K562 (cell line): ENCODE data around the gene SDSL. TPM values are rescaled to one million over a fixed set of nuclear protein-coding genes. Genes with fewer than 3 reads are reported as not detected.

Experiments
- ATAC-seq: fragments of 200-7000 bp; cut with Tn5 transposase; 3 replicates; pipeline ENCODE4 v1.9.1; 2020; ENCODE audit warnings: moderate library complexity
- BruUV-seq: library from RNA; stranded (reverse); fragments of 400-500 nt; replicated peaks from 2 replicates; lab custom pipeline; 2021; lab: Mats Ljungman, UMichigan
- CTCF ChIA-PET: fragments of 300-600 bp; formaldehyde crosslinking; extraction: SDS; loops from one replicate; lab custom pipeline; 2021; ENCODE audit warnings: low intra/inter-chr PET ratio; lab: Yijun Ruan, JAX
- POLR2A ChIA-PET: fragments of 300-600, 350-650 bp; sonication (Branson Sonifier 250); formaldehyde crosslinking; extraction: SDS; loops from one replicate; lab custom pipeline; 2021; ENCODE audit warnings: antibody characterized with exemption, inconsistent platforms; lab: Yijun Ruan, JAX
- DNase-seq, 4 experiments: peaks; one replicate each; pipeline versions ENCODE4 v3.0.0 to v3.0.0-alpha.2; 2011 to 2018; ENCODE audit warnings: low spot score in 3 of 4, mixed read lengths in 3 of 4; ENCODE audit errors: extremely low read depth in 1 of 4
- FAIRE-seq: peaks from 2 replicates; lab custom pipeline; 2011; peaks lifted over from hg19 to GRCh38; lab: Jason Lieb, UNC
- H2AFZ ChIP-seq: 2 replicates; pipeline ENCODE4 v1.6.0; 2011; ENCODE audit warnings: low read depth, low read length, control low read depth, inconsistent platforms
- H3K27ac ChIP-seq: fragments of 200-600 bp; 3 replicates; pipeline ENCODE4 v1.8.0; 2011; ENCODE audit warnings: low read depth, mild to moderate bottlenecking, control low read depth, inconsistent platforms, low read length, moderate library complexity, mixed read lengths; ENCODE audit errors: extremely low read depth
- H3K27me3 ChIP-seq, 2 experiments: fragments of 300-600 bp in 1 of 2; 2 replicates in 1 of 2; 3 replicates in 1 of 2; pipeline versions ENCODE4 v1.6.0 to v1.8.0; 2011; ENCODE audit warnings: inconsistent platforms in 2 of 2, low read length in 2 of 2, mild to moderate bottlenecking in 1 of 2, mixed read lengths in 1 of 2, moderate library complexity in 1 of 2; ENCODE audit not compliant: control insufficient read depth in 2 of 2, insufficient read depth in 2 of 2
- H3K36me3 ChIP-seq: fragments of 300-600 bp; 3 replicates; pipeline ENCODE4 v1.8.0; 2011; ENCODE audit warnings: mild to moderate bottlenecking, low read length, inconsistent platforms; ENCODE audit not compliant: control insufficient read depth, insufficient read depth
- H3K4me1 ChIP-seq, 2 experiments: fragments of 200-600 bp in 1 of 2; replicated peaks in 1 of 2; 2 replicates in 1 of 2; 3 replicates in 1 of 2; pipeline versions ENCODE4 v1.5.1 to v1.8.0; 2011; ENCODE audit warnings: inconsistent platforms in 2 of 2, low read length in 2 of 2, mild to moderate bottlenecking in 1 of 2, mixed read lengths in 1 of 2, moderate library complexity in 1 of 2; ENCODE audit not compliant: control insufficient read depth in 2 of 2, insufficient read depth in 2 of 2
- H3K4me2 ChIP-seq: 2 replicates; pipeline ENCODE4 v1.6.1; 2011; ENCODE audit warnings: low read length, control low read depth, inconsistent platforms, mixed read lengths; ENCODE audit not compliant: insufficient read depth
- H3K4me3 ChIP-seq: fragments of 200-600 bp; sonication (generic), shearing (Covaris generic); 2 replicates; pipeline ENCODE4 v1.5.1; 2016; ENCODE audit warnings: control low read depth, inconsistent platforms
- H3K79me2 ChIP-seq: fragments of 200-600 bp; 3 replicates; pipeline ENCODE4 v1.8.0; 2011; ENCODE audit warnings: low read length, inconsistent platforms; ENCODE audit not compliant: control insufficient read depth, insufficient read depth
- H3K9ac ChIP-seq, 2 experiments: 2 replicates each; pipeline versions ENCODE4 v1.6.0 to v1.6.1; 2011; ENCODE audit warnings: low read depth in 2 of 2, low read length in 2 of 2, control low read depth in 1 of 2, inconsistent platforms in 1 of 2, mild to moderate bottlenecking in 1 of 2, mixed read lengths in 1 of 2; ENCODE audit not compliant: insufficient read depth in 1 of 2
- H3K9me1 ChIP-seq: one replicate; pipeline ENCODE4 v1.6.0; 2011; ENCODE audit warnings: inconsistent platforms, mild to moderate bottlenecking, low read length, moderate library complexity; ENCODE audit not compliant: control insufficient read depth, insufficient read depth
- H3K9me3 ChIP-seq: replicated peaks from 2 replicates; pipeline ENCODE4 v1.5.1; 2011; ENCODE audit warnings: low read depth, low read length, inconsistent platforms; ENCODE audit not compliant: control insufficient read depth, insufficient read depth
- H4K20me1 ChIP-seq: replicated peaks from 2 replicates; pipeline ENCODE4 v1.6.1; 2011; ENCODE audit warnings: low read length, inconsistent platforms, mixed read lengths; ENCODE audit not compliant: control insufficient read depth, insufficient read depth
- BCOR ChIP-seq: fragments of 450-650 bp; IDR thresholded peaks from 2 replicates; pipeline ENCODE4 v1.6.1; 2016
- CAMTA2 ChIP-seq: fragments of 250-450 bp; sonication (Bioruptor Pico); conservative IDR thresholded peaks from 2 replicates; pipeline ENCODE4 v1.5.1; 2022
- CSDE1 ChIP-seq, 2 experiments: fragments of 450-650 bp; IDR thresholded peaks; 2 replicates each; pipeline ENCODE4 v1.6.1; 2016; ENCODE audit warnings: mild to moderate bottlenecking in 1 of 2
- FOXP1 ChIP-seq: sonication (generic); formaldehyde crosslinking; IDR thresholded peaks from 2 replicates; pipeline ENCODE4 v1.8.0; 2022; ENCODE audit warnings: mild to moderate bottlenecking, missing genetic modification reagents
- HDAC1 ChIP-seq, 2 experiments: fragments of 450-650 bp; IDR thresholded peaks; 2 replicates each; pipeline ENCODE4 v1.6.1; 2016 to 2017; ENCODE audit warnings: inconsistent platforms in 1 of 2, mild to moderate bottlenecking in 1 of 2, moderate library complexity in 1 of 2
- HIVEP1 ChIP-seq: fragments of 250-450 bp; sonication (Bioruptor Pico); IDR thresholded peaks from 2 replicates; pipeline ENCODE4 v1.4.0; 2020; ENCODE audit warnings: mild to moderate bottlenecking
- HNRNPH1 ChIP-seq: fragments of 200-400 bp; formaldehyde crosslinking; optimal IDR thresholded peaks from 2 replicates; pipeline ENCODE3; 2017; ENCODE audit warnings: low read depth, mild to moderate bottlenecking, low read length, moderate library complexity
- JUN ChIP-seq, 2 experiments: sonication (generic) in 1 of 2; formaldehyde crosslinking in 1 of 2; IDR thresholded peaks; 2 replicates each; pipeline versions ENCODE4 v1.6.1 to v1.8.0; 2012 to 2022; ENCODE audit warnings: borderline replicate concordance in 2 of 2, mild to moderate bottlenecking in 2 of 2, improper control_type of control experiment in 1 of 2, low read depth in 1 of 2, low read length in 1 of 2, missing genetic modification reagents in 1 of 2
- JUNB ChIP-seq: fragments of 450-650 bp; formaldehyde crosslinking; conservative IDR thresholded peaks from 2 replicates; pipeline ENCODE4 v1.4.0; 2020; ENCODE audit warnings: mild to moderate bottlenecking
- KDM1A ChIP-seq, 2 experiments: fragments of 450-650 bp; IDR thresholded peaks; 2 replicates each; pipeline ENCODE4 v1.6.1; 2016; ENCODE audit warnings: mild to moderate bottlenecking in 2 of 2
- MTF1 ChIP-seq: fragments of 250-450 bp; sonication (Bioruptor Pico); IDR thresholded peaks from 2 replicates; pipeline ENCODE4 v1.9.0; 2021; ENCODE audit warnings: moderate library complexity, mild to moderate bottlenecking, inconsistent platforms, borderline replicate concordance
- NR2C1 ChIP-seq, 2 experiments: fragments of 450-650 bp; IDR thresholded peaks; 2 replicates each; pipeline ENCODE4 v1.6.1; 2017; ENCODE audit warnings: mild to moderate bottlenecking in 2 of 2, antibody characterized with exemption in 1 of 2, inconsistent platforms in 1 of 2, missing compliant biosample characterization in 1 of 2, missing genetic modification characterization in 1 of 2
- PYGO2 ChIP-seq: fragments of 450-650 bp; IDR thresholded peaks from 2 replicates; pipeline ENCODE4 v1.6.1; 2016; ENCODE audit warnings: mild to moderate bottlenecking, missing genetic modification characterization, moderate library complexity, missing compliant biosample characterization
- RCOR1 ChIP-seq, 2 experiments: IDR thresholded peaks; 2 replicates each; pipeline ENCODE4 v1.6.1; 2012; ENCODE audit warnings: low read depth in 2 of 2, low read length in 2 of 2, borderline replicate concordance in 1 of 2, improper control_type of control experiment in 1 of 2
- SMAD4 ChIP-seq: fragments of 250-450 bp; sonication (Bioruptor Pico); conservative IDR thresholded peaks from 2 replicates; pipeline ENCODE4 v1.8.0; 2021; ENCODE audit warnings: inconsistent platforms, mild to moderate bottlenecking, moderate library complexity
- SMARCA5 ChIP-seq: fragments of 450-650 bp; IDR thresholded peaks from 2 replicates; pipeline ENCODE4 v1.6.1; 2016
- SMARCB1 ChIP-seq: IDR thresholded peaks from 2 replicates; pipeline ENCODE4 v1.6.1; 2011; ENCODE audit warnings: improper control_type of control experiment, low read depth; ENCODE audit not compliant: insufficient read length
- SRF ChIP-seq, 2 experiments: fragments of 250-450, 450-650 bp in 1 of 2; sonication (Bioruptor Pico) in 1 of 2; sonication (generic) in 1 of 2; formaldehyde crosslinking; IDR thresholded peaks; 2 replicates each; pipeline versions ENCODE4 v1.5.0 to v1.5.1; 2020 to 2022; ENCODE audit warnings: mild to moderate bottlenecking in 1 of 2, missing genetic modification reagents in 1 of 2
- SRSF3 ChIP-seq: fragments of 200-400 bp; formaldehyde crosslinking; IDR thresholded peaks from 2 replicates; pipeline ENCODE4 v1.6.1; 2016; ENCODE audit warnings: mild to moderate bottlenecking, low read length, moderate library complexity; ENCODE audit not compliant: insufficient read depth
- YY1 ChIP-seq, 3 experiments: IDR thresholded peaks; 2 replicates each; pipeline ENCODE4 v1.6.1; 2011; ENCODE audit warnings: low read length in 2 of 3, mild to moderate bottlenecking in 2 of 3, moderate library complexity in 2 of 3, borderline replicate concordance in 1 of 3, control low read depth in 1 of 3, low read depth in 1 of 3; ENCODE audit not compliant: insufficient read depth in 3 of 3, insufficient replicate concordance in 2 of 3, control insufficient read depth in 1 of 3, insufficient read length in 1 of 3; ENCODE audit errors: extremely low read depth in 1 of 3
- ZBED1 ChIP-seq: IDR thresholded peaks from 2 replicates; pipeline ENCODE4 v1.6.1; 2014
- ZFP36 ChIP-seq: fragments of 150-350 bp; IDR thresholded peaks from 2 replicates; pipeline ENCODE4 v1.6.1; 2018; ENCODE audit warnings: low read length, low read depth; ENCODE audit not compliant: partially characterized antibody
- ZNF263 ChIP-seq: sonication (generic); formaldehyde crosslinking; IDR thresholded peaks from 2 replicates; pipeline ENCODE4 v1.8.0; 2022; ENCODE audit warnings: mild to moderate bottlenecking, missing genetic modification reagents, borderline replicate concordance
- ZNF551 ChIP-seq: fragments of 250-450 bp; sonication (Bioruptor Pico); IDR thresholded peaks from 2 replicates; pipeline ENCODE4 v1.5.0; 2021; ENCODE audit warnings: mild to moderate bottlenecking, moderate library complexity
- ZNF717 ChIP-seq: fragments of 250-450 bp; sonication (Bioruptor Pico); IDR thresholded peaks from 2 replicates; pipeline ENCODE4 v1.5.0; 2021
- ZNF778 ChIP-seq: fragments of 450-650 bp; formaldehyde crosslinking; IDR thresholded peaks from 2 replicates; pipeline ENCODE4 v1.4.0; 2020; ENCODE audit warnings: mild to moderate bottlenecking, moderate library complexity
- WGBS: fragments of 100-300 bp; shearing (Covaris generic); methylation state at CpG from one replicate; pipeline ENCODE4 v1.1.6; 2016; ENCODE audit warnings: low coverage, mixed read lengths; ENCODE audit not compliant: insufficient coverage; ENCODE audit errors: missing lambda C conversion rate; 5-methylcytosine and 5-hydroxymethylcytosine counted together
- in situ Hi-C: fragments of 300-500 bp; cut with MboI; formaldehyde crosslinking; loops from 4 replicates; pipeline ENCODE4 v1.15.0; 2018; ENCODE audit warnings: inconsistent platforms, mixed read lengths
- intact Hi-C: fragments of 100-400 bp; cut with micrococcal nuclease; formaldehyde crosslinking; loops from 2 replicates; pipeline ENCODE4 v1.14.2; 2022
- polyA plus RNA-seq, 8 experiments: library from polyadenylated mRNA; depleted of rRNA in 4 of 8; stranded (reverse) in 5 of 8; unstranded in 3 of 8; fragments of >200 nt; fragmentation: Nextera tagmentation in 2 of 8; fragmentation: Illumina TruSeq in 1 of 8; extraction: Ambion mirVana in 2 of 8; extraction: Trizol in 1 of 8; gene quantifications; 2 replicates each; pipeline versions ENCODE4 v1.2.1 to v1.2.3, GENCODE V29; 2011 to 2014; ENCODE audit warnings: inconsistent platforms in 1 of 8, missing spikeins in 1 of 8
- total RNA-seq, 7 experiments: library from RNA; depleted of rRNA in 6 of 7; stranded (reverse); fragments of >200 nt in 6 of 7; fragmentation: Illumina TruSeq in 2 of 7; extraction: Trizol in 2 of 7; gene quantifications; 2 replicates each; pipeline versions ENCODE4 v1.2.1 to v1.2.3, GENCODE V29; 2011 to 2021; ENCODE audit warnings: low replicate concordance in 1 of 7

Gene SDSL
- total and polyA plus RNA-seq, 9 of the 15 experiments (the other 6 are each of a cell fraction or from before 2014, with no cell fraction given): 0.31 to 11.0 (median 7.4) TPM

- Histone ChIP-seq H3K9me1 (no peaks in the 10 kb centered on the region), H3K4me3 (no peak overlapping the region), H3K4me1 (peaks cover 11 to 17% of the 10 kb centered on the region in 2 experiments), H3K9ac (no peak overlapping the region), H3K4me2 (no peak overlapping the region), H2AFZ (no peak overlapping the region), H4K20me1 (no peaks in the 10 kb centered on the region), H3K27me3 (no peaks in the 10 kb centered on the region), H3K9me3 (no peaks in the 10 kb centered on the region), H3K27ac (no peak overlapping the region), H3K79me2 (no peaks in the 10 kb centered on the region), H3K36me3 (no peaks in the 10 kb centered on the region)
- no peak for FAIRE-seq
- no peak for DNase-seq
- intact Hi-C loops: no loop called here
- no peak for ATAC-seq
- 74% methylated on average over 9 of the region's 9 CpGs for WGBS
- BruUV-seq: no TSS peak
- CTCF ChIA-PET: no interaction called here
- in situ Hi-C loops: loop anchor here (25.0 kb wide), 1 partner anchor 227 kb away; the partner anchor contains the start of genes DDX54 and RITA1
- POLR2A ChIA-PET: interaction anchor here (0.6 to 1.1 kb wide), 5 partner anchors 11 to 211 kb away, joined by 3 to 5 read pairs (median 4); no protein-coding TSS in a partner anchor
- TF ChIP-seq SMAD4 (no peak), SRSF3 (no peak), KDM1A (IDR thresholded peaks at IDR 0.05) (0 out of 4 replicates have a peak, but pooled peaks of 1 of the 2 experiments have one; percentile 17), ZBED1 (no peak), HNRNPH1 (no peak), HDAC1 (IDR thresholded peaks at IDR 0.05) (no peak), ZNF778 (CRISPR knock-in tag) (no peak), SMARCA5 (peak; percentile 86; the same call in 1 of the 2 replicates), BCOR (peak; percentile 76; the same call in 1 of the 2 replicates), FOXP1 (CRISPR knock-in tag) (no peak), JUN (IDR thresholded peaks at IDR 0.05; ENCODE audit: borderline replicate concordance, low read depth, low read length) (no peak), JUN (CRISPR knock-in tag; IDR thresholded peaks at IDR 0.05; ENCODE audit: borderline replicate concordance) (no peak), CSDE1 (IDR thresholded peaks at IDR 0.05) (no peak), JUNB (CRISPR knock-in tag) (no peak), HIVEP1 (CRISPR knock-in tag) (no peak), ZFP36 (peak; percentile 35), YY1 (IDR thresholded peaks at IDR 0.05; ENCODE audit: borderline replicate concordance in 1 of 3, control insufficient read depth in 1 of 3, extremely low read depth in 1 of 3, insufficient read depth in 3 of 3, insufficient read length in 1 of 3, insufficient replicate concordance in 2 of 3, low read depth in 1 of 3, low read length in 2 of 3) (no peak), RCOR1 (IDR thresholded peaks at IDR 0.05; ENCODE audit: borderline replicate concordance in 1 of 2, low read depth in 2 of 2, low read length in 2 of 2) (no peak), ZNF263 (CRISPR knock-in tag) (no peak), SRF (CRISPR knock-in tag; IDR thresholded peaks at IDR 0.05) (no peak), MTF1 (CRISPR knock-in tag) (no peak), CAMTA2 (CRISPR knock-in tag) (no peak), SMARCB1 (no peak), PYGO2 (tag) (no peak), NR2C1 (IDR thresholded peaks at IDR 0.05) (no peak), NR2C1 (tag; IDR thresholded peaks at IDR 0.05) (no peak), ZNF551 (CRISPR knock-in tag) (no peak), ZNF717 (CRISPR knock-in tag) (no peak)
Observed at GRCh38 chr12:113414519-113415038, 7.6 kb upstream of the SDSL start.
